ENCODE data around the gene TNFRSF1A. TPM values are rescaled to one million over a fixed set of nuclear protein-coding genes. Genes with fewer than 3 reads are reported as not detected.

Gene TNFRSF1A
- polyA plus RNA-seq, 2 of the 4 experiments (the other 2 are of a cell fraction) = 416 to 460 TPM

GRCh38 chr12:6345319-6346091 lies 3.6 kb upstream of the TNFRSF1A start (continued):
- TF ChIP-seq MAZ (IDR thresholded peaks at IDR 0.05; ENCODE audit: borderline replicate concordance, low read depth, low read length) = no peak
- TF ChIP-seq NFE2L2 (conservative IDR thresholded peaks at IDR 0.05; ENCODE audit: low read length) = no peak
- no peak for TF ChIP-seq HMGXB4 (CRISPR knock-in tag; IDR thresholded peaks at IDR 0.05; ENCODE audit: borderline replicate concordance)
- no peak for TF ChIP-seq BCL3 (IDR thresholded peaks at IDR 0.05)
- TF ChIP-seq POLR2AphosphoS2 (conservative IDR thresholded peaks at IDR 0.05; ENCODE audit: low read length) = no peak
- TF ChIP-seq RCOR1 (IDR thresholded peaks at IDR 0.05; ENCODE audit: low read depth, low read length) = no peak
- TF ChIP-seq ZC3H11A (IDR thresholded peaks at IDR 0.05) = no peak
- TF ChIP-seq FOSL2 (IDR thresholded peaks at IDR 0.05) = peak; percentile 93
- peak; percentile 99 for TF ChIP-seq FOSL2 (CRISPR knock-in tag; IDR thresholded peaks at IDR 0.05)
- peak; percentile 42; the same call in 1 of the 2 replicates for TF ChIP-seq MYC (IDR thresholded peaks at IDR 0.05; ENCODE audit: borderline replicate concordance, low read length)
- TF ChIP-seq TP53 (CRISPR knock-in tag; IDR thresholded peaks at IDR 0.05) = no peak
- TF ChIP-seq HOXB13 (CRISPR knock-in tag; IDR thresholded peaks at IDR 0.05; ENCODE audit: low read depth) = no peak
- TF ChIP-seq FOXS1 (CRISPR knock-in tag; IDR thresholded peaks at IDR 0.05) = no peak
- TF ChIP-seq CHD2 (IDR thresholded peaks at IDR 0.05; ENCODE audit: low read length, partially characterized antibody) = no peak
- TF ChIP-seq ESRRA (IDR thresholded peaks at IDR 0.05; ENCODE audit: borderline replicate concordance, low read length) = no peak
- no peak for TF ChIP-seq E2F6 (IDR thresholded peaks at IDR 0.05; ENCODE audit: borderline replicate concordance, low read depth)
- no peak for TF ChIP-seq EHF (CRISPR knock-in tag; IDR thresholded peaks at IDR 0.05)
- peak; percentile 79 for TF ChIP-seq PBX3 (IDR thresholded peaks at IDR 0.05)
- TF ChIP-seq RAD21 (conservative IDR thresholded peaks at IDR 0.05 in 1 of 2, IDR thresholded peaks at IDR 0.05 in 1 of 2) = peak; percentile 9 to 30; a peak in 1 of 5 replicates
- TF ChIP-seq HOXA7 (CRISPR knock-in tag; IDR thresholded peaks at IDR 0.05) = no peak
- no peak for TF ChIP-seq KDM1A (IDR thresholded peaks at IDR 0.05; ENCODE audit: low read depth)
- no peak for TF ChIP-seq TFCP2L1 (CRISPR knock-in tag; IDR thresholded peaks at IDR 0.05)
- peak; percentile 95 for TF ChIP-seq GATA3 (IDR thresholded peaks at IDR 0.05; ENCODE audit: borderline replicate concordance)
- TF ChIP-seq RNF2 (IDR thresholded peaks at IDR 0.05; ENCODE audit: borderline replicate concordance, low read depth) = no peak
- peak; percentile 61 to 86; a peak in 4 of 5 replicates for TF ChIP-seq JUN (IDR thresholded peaks at IDR 0.05)
- no peak for TF ChIP-seq RFX5 (IDR thresholded peaks at IDR 0.05)
- no peak for TF ChIP-seq HOXB5 (CRISPR knock-in tag; IDR thresholded peaks at IDR 0.05)
- no peak; the same call in 1 of the 2 replicates for TF ChIP-seq USF2 (IDR thresholded peaks at IDR 0.05)
- no peak for TF ChIP-seq NR3C1 (IDR thresholded peaks at IDR 0.05)
- TF ChIP-seq CBX8 (IDR thresholded peaks at IDR 0.05) = no peak
- no peak for TF ChIP-seq KDM5A (IDR thresholded peaks at IDR 0.05)
- TF ChIP-seq ZFP36 (IDR thresholded peaks at IDR 0.05; ENCODE audit: borderline replicate concordance, partially characterized antibody) = no peak
- no peak for TF ChIP-seq NPAS2 (CRISPR knock-in tag; IDR thresholded peaks at IDR 0.05; ENCODE audit: borderline replicate concordance)
- no peak for TF ChIP-seq ZSCAN20 (CRISPR knock-in tag; IDR thresholded peaks at IDR 0.05)
- peak in 1 of 2 experiments; percentile 80; a peak in 2 of 5 replicates for TF ChIP-seq EP300 (IDR thresholded peaks at IDR 0.05)
- TF ChIP-seq HES2 (IDR thresholded peaks at IDR 0.05) = no peak
- no peak for TF ChIP-seq CTCF (IDR thresholded peaks at IDR 0.05)
